ENCODE results near the gene PARD3B.
"Not testable (repeated sequence)": the region's sequence is repeated elsewhere in the genome, so short reads cannot be mapped to it uniquely, and the experiment has no call there.

The PARD3B gene

GRCh38 chr2:205461169-205461568 is 915.9 kb downstream of the PARD3B start:
- no peak for DNase-seq

GRCh38 chr2:205461678-205462665 is 916.7 kb downstream of the PARD3B start:
- no peak for DNase-seq

DNA sequence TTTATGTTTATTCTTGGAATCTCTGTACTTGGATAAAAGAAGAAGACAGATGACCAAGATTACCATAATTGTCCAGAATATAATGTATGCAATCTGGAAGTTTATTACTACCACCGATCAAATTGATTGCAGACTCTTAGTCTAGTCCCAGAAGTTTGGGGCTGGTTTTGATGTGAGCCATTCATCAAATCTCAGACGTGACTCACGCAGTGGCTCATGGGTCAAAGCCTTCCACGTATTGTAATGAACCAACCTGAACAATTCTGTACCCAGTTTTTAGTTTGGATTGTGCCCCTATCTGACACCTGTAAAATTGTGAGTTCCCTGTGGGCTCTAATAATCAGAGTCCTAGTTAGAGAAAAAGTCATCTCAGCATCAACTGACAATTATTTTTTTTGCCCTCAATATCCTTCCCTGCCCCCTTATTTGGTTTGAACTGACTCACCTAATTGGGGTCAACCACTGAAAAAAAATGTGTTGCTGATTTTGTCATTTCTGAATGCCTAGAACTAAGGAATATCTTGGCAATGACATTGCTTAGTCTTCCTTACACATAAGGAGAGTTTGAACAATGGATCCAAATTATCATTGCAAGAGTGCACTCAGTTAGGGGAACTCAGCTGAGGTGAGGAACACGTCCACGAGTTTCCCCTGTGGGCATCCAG is 917.5 kb downstream of the PARD3B start:
- no peak for DNase-seq

- DNase-seq, result no peak
Measured at GRCh38 chr2:205463466-205464025, 918.3 kb downstream of the PARD3B start.

DNA sequence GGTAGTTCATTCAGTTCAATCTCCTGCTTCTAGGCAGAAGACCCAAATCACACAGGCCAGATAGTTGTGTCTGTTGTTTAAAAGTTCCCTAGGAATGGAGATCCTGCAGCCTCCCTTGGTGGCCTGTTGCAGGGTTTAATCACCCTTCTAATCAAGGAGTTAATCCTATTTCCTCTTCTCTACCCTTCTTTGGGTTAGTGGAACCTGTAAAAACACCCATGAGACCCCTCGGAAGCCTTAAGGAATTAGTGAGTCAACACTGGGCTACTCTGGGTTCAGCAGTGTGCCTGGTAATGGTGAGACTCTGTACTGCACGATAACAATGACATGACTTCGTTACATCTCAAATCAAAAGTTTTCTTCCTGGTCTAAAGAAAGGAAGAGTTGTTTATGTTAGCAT is 919.4 kb downstream of the PARD3B start:
- DNase-seq, result no peak

- no peak for DNase-seq
Measured at GRCh38 chr2:205465791-205466190, 920.5 kb downstream of the PARD3B start.

- no peak for DNase-seq
Measured at GRCh38 chr2:205471776-205472175, 926.5 kb downstream of the PARD3B start.

- DNase-seq, result no peak
Measured at GRCh38 chr2:205473791-205474190, 928.5 kb downstream of the PARD3B start.

DNA sequence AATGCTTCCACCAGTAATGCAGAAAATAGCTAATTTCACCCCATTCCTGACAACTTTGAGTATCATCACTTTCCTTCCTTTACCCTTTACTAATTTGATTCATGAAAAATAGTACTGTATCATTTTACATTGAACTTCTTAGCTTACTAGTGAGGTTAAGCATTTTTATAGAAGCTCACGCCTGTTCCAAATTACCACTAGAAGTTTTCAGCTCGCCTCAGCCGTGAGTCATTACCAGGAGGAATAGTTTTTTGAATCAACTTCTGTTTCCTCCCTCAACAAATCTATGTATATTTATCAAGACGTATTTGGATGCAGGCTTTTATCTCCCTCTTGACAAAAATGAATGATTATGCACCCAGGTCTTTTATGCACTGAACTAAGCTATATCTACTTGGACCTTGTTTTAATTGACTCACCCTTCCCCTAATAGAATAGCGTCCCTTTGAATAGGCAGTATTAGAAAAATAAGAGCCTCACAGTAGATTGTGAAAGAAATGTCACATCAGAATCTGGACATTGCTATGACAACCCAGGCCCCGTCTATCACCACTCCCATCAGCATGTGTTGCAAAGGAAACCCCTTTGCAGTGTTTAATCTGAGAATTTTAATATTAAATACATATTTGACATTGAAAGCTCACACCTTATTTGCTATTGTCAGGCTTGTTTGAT is 929.6 kb downstream of the PARD3B start:
- no peak for DNase-seq

DNA sequence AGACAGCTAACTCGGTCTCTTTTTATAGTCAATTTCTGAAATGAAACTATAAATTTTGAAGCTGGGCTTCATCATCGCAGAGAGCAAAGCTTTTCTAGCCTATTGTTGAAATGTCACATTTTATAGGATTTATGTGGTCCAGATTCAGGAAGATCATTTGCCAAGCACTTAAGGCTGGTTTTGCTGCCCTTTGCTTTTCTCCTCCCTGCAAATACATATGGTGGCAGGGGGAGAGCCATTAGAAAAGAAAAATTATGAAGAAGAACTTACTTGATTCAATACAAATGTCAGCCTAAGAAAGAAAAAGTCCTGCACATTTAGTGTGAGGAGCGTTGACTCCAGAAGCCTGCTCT is 930.1 kb downstream of the PARD3B start:
- no peak for DNase-seq

DNA sequence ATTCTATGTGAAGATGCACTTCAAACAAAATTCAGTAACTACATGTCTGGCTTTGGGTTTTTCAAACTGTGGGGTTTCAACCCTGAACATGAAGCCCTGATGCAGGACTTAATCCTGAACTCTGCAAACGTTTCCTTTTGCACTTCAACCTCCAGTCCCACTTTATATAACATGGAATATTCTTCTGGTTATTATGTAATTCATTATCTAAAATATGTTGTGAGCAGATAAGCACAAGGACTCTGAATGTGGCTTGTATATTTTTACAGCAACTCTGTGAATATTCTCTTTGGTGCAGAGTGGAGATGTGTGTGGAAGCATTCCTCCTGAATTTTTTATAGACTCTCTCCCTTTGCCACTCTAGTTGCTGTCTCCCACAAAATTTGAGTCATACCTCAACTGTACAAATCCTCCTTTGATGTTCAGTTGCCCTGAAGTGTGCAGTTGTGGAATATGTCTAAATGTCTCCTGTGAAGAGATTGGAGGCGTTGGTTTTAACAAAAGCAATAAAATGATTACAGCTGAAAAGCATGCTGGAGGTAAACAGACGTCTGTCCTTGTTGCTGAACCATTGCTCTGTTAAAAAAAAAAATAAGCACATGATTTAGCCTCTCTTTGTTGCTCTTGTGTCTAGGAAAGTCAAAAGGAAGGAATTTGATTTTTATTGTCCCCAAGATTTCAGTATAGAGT is 931.9 kb downstream of the PARD3B start:
- DNase-seq, result no peak

DNA sequence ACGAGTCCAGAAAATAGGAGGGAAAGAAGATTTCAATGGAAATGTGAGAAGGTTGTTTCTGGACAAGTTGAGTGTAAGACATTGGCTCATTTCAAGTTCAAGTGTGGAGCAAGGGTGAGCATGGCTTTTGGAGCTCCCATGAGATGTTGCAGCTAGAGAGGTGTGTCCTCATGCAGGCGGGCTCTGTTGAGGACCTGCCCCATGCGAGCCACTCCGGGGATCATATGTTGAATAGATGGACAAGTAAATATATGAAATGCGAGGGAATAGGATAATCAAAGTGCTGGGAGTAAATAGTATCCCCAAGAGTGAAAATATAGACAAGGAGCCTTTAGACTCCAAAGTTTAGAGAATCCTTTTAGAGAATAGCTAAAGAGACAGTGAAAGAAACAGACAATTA is 936.6 kb downstream of the PARD3B start:
- no peak for DNase-seq

- no peak for DNase-seq
Measured at GRCh38 chr2:205482399-205483081, 937.3 kb downstream of the PARD3B start.

DNA sequence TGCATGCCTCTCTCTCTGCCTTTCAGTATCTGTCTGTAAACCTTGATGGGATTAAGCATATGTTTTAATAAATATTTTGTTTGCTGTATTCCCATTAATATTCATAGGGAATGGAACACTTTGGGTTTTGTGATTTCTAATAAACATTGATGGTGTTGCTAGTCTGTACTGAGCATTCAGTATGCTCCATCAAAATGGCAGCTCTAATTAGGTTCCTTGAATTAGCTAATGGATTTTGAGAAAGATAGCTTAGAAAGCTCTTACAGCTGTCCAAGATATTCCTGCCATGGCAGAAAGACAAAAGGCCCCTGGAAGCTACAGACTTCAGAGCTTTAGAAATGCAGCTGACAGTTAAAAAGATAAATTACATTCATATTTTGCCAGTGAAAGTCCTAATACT is 937.8 kb downstream of the PARD3B start:
- no peak for DNase-seq

GRCh38 chr2:205484215-205484614 is 938.9 kb downstream of the PARD3B start:
- no peak for DNase-seq

- no peak for DNase-seq
Measured at GRCh38 chr2:205484764-205485163, 939.5 kb downstream of the PARD3B start.

GRCh38 chr2:205493528-205493927 is 948.3 kb downstream of the PARD3B start:
- not testable (repeated sequence) for DNase-seq

DNA sequence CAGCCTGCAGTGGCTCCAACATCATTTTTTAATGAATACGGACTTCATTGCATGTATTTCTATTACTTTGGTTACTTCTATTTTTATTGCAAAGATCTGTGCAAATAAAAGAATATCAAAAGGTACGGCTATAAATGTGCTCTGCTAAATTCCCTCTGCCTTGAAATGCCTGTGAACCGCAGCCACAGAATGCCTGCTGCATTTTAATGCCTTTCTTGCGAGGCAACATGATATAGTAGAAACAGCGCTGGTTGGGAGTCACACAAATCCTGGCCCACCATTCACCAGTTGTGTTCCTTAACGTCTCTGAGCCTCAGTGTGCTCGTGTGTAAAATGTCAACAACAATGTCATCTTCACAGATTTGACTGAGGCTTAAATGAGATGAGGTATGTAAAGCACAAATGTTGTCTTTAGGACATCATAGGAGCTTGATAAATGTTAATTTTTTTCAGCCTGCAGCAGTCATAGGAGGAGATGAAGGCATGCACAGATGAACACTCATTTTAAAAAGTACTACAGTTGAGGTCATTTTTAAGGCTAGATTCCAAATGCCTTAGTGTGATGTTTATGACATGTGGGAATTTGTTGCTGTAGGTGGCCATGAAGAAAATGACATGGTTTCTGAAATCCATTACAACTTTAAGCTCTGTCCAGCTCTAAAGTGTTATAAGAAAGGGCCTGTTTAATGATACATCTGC is 949.4 kb downstream of the PARD3B start:
- no peak for DNase-seq

DNA sequence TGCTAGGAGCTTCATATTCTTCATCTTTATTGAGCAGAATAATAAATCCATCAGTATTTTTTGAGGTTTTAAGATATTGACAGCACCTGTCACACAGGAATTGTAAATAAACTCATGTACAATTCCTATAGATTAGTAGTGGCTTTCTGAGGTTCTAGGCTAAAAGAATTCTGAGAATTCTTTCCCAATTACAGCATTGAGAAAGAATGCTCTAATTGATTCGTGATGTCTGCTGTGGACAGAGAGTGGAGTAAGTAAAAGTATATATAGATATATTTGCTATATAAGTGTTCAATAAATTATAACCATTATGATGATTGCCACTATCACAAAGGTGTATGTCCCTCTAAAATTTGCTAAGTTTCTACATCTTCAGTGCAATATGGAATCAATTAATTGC is 950.5 kb downstream of the PARD3B start:
- DNase-seq, result no peak

GRCh38 chr2:205496370-205496769 is 951.1 kb downstream of the PARD3B start:
- no peak for DNase-seq

DNA sequence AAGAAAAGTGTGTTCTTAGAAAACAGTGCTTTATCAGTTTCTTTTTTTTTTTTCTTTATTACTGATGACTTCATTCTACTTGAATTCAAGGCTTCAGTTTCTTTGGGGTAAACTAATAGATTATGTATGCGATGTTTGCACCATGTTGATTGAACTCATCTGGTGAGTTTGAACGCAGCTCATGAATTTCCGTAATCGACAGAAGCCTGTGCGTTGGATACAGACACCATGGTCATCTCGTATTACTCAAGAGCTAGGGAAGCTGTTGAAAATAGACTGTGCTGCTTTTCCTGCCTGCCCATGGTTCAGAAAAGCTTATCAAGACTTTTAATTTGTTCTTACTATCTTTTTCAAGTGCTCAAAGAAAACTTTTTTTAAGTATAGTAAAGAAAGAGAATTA is 951.5 kb downstream of the PARD3B start:
- no peak for DNase-seq

DNA sequence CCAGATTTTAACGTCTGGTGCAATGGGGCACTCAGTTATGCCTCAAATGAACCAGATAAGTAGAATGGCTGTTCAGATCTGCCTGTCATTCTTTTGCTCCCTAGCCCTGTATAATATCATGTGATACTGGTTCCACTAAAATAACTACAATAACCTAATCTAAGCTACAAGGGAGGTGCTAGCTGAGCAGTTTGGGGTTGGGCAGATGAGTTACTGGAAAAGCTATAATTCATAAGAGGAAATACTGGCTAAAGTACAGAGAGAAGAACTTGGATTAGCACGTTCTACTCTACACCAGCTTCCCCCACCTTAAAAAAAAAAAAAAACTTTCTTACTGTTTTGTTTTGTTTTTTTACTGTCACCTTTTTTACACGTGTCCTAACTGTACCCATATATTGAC is 953.7 kb downstream of the PARD3B start:
- no peak for DNase-seq
